Measurements from ENCODE around the gene NCKAP5.

The NCKAP5 gene

DNA sequence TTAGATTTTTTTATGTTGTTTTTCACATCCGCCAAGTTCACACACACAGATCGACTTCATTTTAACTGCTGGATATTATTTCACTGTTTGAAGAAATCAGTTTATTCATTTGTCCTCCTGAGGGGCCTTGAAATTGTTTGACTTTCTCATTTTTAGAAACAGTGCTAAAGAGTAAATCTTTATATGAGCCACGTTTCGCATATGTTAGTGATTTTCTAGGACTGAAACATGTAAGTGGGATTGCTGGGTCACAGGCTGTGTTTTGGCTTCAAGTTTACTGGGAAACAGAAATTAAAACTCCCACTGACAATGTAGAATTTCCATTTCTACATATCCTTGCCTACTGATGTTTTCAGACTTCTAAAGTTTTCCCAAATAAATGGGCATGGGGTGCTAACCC lies 363.8 kb downstream of the NCKAP5 start:
- no peak overlapping the region for H3K9ac ChIP-seq (ENCODE audit: insufficient read length, low read depth)
- no peak for DNase-seq (ENCODE audit: low read depth, low spot score)
- TF ChIP-seq ZNF274 (IDR thresholded peaks at IDR 0.05; ENCODE audit: low read depth, low read length) (no peak), YY1 (IDR thresholded peaks at IDR 0.05; ENCODE audit: insufficient read depth, insufficient read length) (no peak), SUZ12 (IDR thresholded peaks at IDR 0.05; ENCODE audit: extremely low read depth, insufficient read depth, insufficient read length) (no peak)
- peaks cover 16% of the 10 kb centered on the region for H3K9me3 ChIP-seq (ENCODE audit: insufficient read depth, low read length)
- no peaks in the 10 kb centered on the region for H3K27me3 ChIP-seq (ENCODE audit: insufficient read depth, insufficient read length)
- H3K4me3 ChIP-seq (ENCODE audit: insufficient read length, low read depth) = no peak overlapping the region
- H3K4me1 ChIP-seq (ENCODE audit: insufficient read depth, insufficient read length) = no peaks in the 10 kb centered on the region
- H3K36me3 ChIP-seq (ENCODE audit: insufficient read depth, insufficient read length, low read length) = no peaks in the 10 kb centered on the region

DNA sequence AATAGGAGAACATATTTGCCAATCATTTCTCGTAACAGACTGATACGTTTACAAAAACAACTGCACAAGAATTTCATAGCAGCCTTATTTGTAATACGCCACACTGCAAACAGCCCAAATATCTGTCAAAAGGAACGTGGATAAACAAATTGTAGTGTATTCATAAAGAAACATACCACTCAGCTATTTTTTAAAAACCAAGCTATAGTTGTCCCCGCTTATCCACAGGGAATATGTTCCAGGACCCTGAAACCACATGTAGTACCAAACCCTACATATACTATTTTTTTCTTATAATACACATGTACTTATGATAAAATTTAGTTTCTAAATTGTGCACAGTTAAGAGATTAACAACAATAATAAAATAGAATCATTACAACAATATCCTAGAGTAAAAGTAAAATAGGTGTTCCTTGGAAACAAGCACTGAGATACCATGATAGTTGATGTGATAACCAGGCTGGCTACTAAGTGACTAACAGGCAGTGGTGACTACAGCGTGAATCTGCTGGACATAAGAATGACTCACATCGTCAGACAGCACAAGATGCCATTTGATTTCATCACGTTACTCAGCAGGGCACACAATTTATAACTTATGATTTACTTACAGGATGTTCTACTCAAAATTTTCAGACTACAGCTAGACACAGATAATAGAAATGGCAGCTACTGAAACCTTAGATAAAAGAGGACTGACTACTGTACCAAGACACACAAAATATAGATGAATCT lies 367.4 kb downstream of the NCKAP5 start:
- H3K36me3 ChIP-seq (ENCODE audit: insufficient read depth, insufficient read length, low read length) = no peaks in the 10 kb centered on the region
- no peaks in the 10 kb centered on the region for H3K9me3 ChIP-seq (ENCODE audit: insufficient read depth, low read length)
- H3K9ac ChIP-seq (ENCODE audit: insufficient read length, low read depth) = no peak overlapping the region
- no peaks in the 10 kb centered on the region for H3K4me1 ChIP-seq (ENCODE audit: insufficient read depth, insufficient read length)
- no peaks in the 10 kb centered on the region for H3K27me3 ChIP-seq (ENCODE audit: insufficient read depth, insufficient read length)
- DNase-seq (ENCODE audit: low read depth, low spot score) = no peak
- TF ChIP-seq SUZ12 (IDR thresholded peaks at IDR 0.05; ENCODE audit: extremely low read depth, insufficient read depth, insufficient read length) = no peak
- TF ChIP-seq ZNF274 (IDR thresholded peaks at IDR 0.05; ENCODE audit: low read depth, low read length) = no peak
- no peak for TF ChIP-seq YY1 (IDR thresholded peaks at IDR 0.05; ENCODE audit: insufficient read depth, insufficient read length)
- no peak overlapping the region for H3K4me3 ChIP-seq (ENCODE audit: insufficient read length, low read depth)

DNA sequence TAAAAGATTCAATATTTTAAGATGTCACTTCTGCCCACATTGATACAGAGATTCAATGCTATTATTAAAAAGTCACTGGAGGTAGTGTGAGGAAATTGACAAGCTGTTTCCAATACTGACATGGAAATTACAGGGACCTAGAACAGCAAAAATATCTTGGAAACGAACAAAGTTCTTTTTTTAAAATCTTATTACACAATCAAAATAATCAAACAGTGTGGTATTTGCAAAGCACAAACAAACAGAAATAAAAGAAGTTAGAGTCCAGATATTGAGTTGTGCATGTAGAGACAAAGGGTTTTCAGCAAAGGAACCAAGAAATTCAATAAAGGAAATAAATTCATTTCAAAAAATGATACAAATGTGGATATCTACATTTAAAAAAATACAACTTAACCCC lies 369.6 kb downstream of the NCKAP5 start:
- no peaks in the 10 kb centered on the region for H3K36me3 ChIP-seq (ENCODE audit: insufficient read depth, insufficient read length, low read length)
- no peaks in the 10 kb centered on the region for H3K9me3 ChIP-seq (ENCODE audit: insufficient read depth, low read length)
- TF ChIP-seq ZNF274 (IDR thresholded peaks at IDR 0.05; ENCODE audit: low read depth, low read length) (no peak), SUZ12 (IDR thresholded peaks at IDR 0.05; ENCODE audit: extremely low read depth, insufficient read depth, insufficient read length) (no peak), YY1 (IDR thresholded peaks at IDR 0.05; ENCODE audit: insufficient read depth, insufficient read length) (no peak)
- H3K9ac ChIP-seq (ENCODE audit: insufficient read length, low read depth) = no peak overlapping the region
- H3K4me3 ChIP-seq (ENCODE audit: insufficient read length, low read depth) = no peak overlapping the region
- DNase-seq (ENCODE audit: low read depth, low spot score) = no peak
- H3K27me3 ChIP-seq (ENCODE audit: insufficient read depth, insufficient read length) = no peaks in the 10 kb centered on the region
- H3K4me1 ChIP-seq (ENCODE audit: insufficient read depth, insufficient read length) = no peaks in the 10 kb centered on the region

DNA sequence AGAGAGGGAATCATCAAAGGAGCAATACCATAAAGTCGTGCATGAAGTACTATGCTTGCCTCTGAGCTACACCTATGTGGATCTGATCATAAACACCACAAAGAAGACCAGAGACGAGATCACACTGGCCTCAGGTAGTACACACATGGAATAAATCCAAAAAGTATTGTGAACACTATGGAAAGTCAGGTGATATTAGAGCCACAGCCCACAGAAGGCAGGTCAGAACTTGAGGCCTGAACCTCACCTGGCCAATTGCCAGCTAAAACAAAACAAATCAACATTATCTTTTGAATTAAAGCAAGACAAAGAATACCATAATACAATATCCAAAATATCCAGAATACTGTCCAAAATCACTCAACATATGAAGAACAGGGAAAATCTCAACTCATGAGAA lies 371.1 kb downstream of the NCKAP5 start:
- Histone ChIP-seq H3K36me3 (ENCODE audit: insufficient read depth, insufficient read length, low read length) (no peaks in the 10 kb centered on the region), H3K9me3 (ENCODE audit: insufficient read depth, low read length) (no peaks in the 10 kb centered on the region), H3K27me3 (ENCODE audit: insufficient read depth, insufficient read length) (no peaks in the 10 kb centered on the region), H3K4me1 (ENCODE audit: insufficient read depth, insufficient read length) (no peaks in the 10 kb centered on the region), H3K4me3 (ENCODE audit: insufficient read length, low read depth) (no peak overlapping the region), H3K9ac (ENCODE audit: insufficient read length, low read depth) (no peak overlapping the region)
- TF ChIP-seq YY1 (IDR thresholded peaks at IDR 0.05; ENCODE audit: insufficient read depth, insufficient read length) (no peak), SUZ12 (IDR thresholded peaks at IDR 0.05; ENCODE audit: extremely low read depth, insufficient read depth, insufficient read length) (no peak), ZNF274 (IDR thresholded peaks at IDR 0.05; ENCODE audit: low read depth, low read length) (no peak)
- DNase-seq (ENCODE audit: low read depth, low spot score) = no peak

DNA sequence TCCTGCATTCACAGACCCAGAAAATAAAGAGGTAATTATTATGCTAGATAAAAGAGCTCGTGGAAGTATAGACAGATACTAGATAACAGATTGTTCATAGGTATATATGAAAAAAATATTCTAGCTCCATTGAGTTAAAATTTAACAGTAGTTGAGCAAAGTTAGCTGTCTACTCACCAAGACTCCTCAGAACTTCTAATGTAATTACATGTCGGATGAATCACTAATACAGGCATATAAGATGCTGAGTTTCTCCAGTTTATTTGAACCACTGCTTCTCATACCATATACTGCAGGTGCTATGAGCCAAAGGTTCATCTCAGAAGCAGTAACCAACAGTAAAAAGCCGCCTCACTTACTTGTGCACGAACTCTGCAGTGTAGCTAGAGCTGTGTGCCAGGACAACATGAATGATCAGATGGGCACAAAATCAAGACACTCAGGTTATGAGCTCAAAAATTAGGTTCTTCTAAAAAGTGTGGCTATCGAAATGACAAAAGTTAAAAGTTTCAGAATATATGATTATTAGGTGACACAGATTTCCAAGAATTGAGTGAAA lies 373.4 kb downstream of the NCKAP5 start:
- Histone ChIP-seq H3K36me3 (ENCODE audit: insufficient read depth, insufficient read length, low read length) (no peaks in the 10 kb centered on the region), H3K27me3 (ENCODE audit: insufficient read depth, insufficient read length) (no peaks in the 10 kb centered on the region), H3K9ac (ENCODE audit: insufficient read length, low read depth) (no peak overlapping the region), H3K4me3 (ENCODE audit: insufficient read length, low read depth) (no peak overlapping the region), H3K4me1 (ENCODE audit: insufficient read depth, insufficient read length) (no peaks in the 10 kb centered on the region), H3K9me3 (ENCODE audit: insufficient read depth, low read length) (no peaks in the 10 kb centered on the region)
- DNase-seq (ENCODE audit: low read depth, low spot score) = no peak
- TF ChIP-seq SUZ12 (IDR thresholded peaks at IDR 0.05; ENCODE audit: extremely low read depth, insufficient read depth, insufficient read length) (no peak), ZNF274 (IDR thresholded peaks at IDR 0.05; ENCODE audit: low read depth, low read length) (no peak), YY1 (IDR thresholded peaks at IDR 0.05; ENCODE audit: insufficient read depth, insufficient read length) (no peak)

DNA sequence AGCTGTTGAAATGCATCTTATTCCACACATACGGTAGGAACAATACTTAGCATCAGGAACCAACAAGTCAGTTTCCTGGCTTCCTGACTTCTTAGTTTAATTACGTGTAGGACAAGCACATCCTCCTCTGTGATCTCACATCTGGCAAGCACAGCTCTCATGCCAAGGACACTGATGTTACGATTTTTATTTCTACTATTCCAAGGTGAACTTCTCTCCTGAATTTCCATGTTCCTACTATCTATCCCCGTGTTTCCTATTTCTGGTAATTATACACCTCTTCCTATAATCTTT lies 374.0 kb downstream of the NCKAP5 start:
- no peak for TF ChIP-seq ZNF274 (IDR thresholded peaks at IDR 0.05; ENCODE audit: low read depth, low read length)
- no peak for DNase-seq (ENCODE audit: low read depth, low spot score)
- H3K4me3 ChIP-seq (ENCODE audit: insufficient read length, low read depth) = no peak overlapping the region
- no peak overlapping the region for H3K9ac ChIP-seq (ENCODE audit: insufficient read length, low read depth)
- no peaks in the 10 kb centered on the region for H3K9me3 ChIP-seq (ENCODE audit: insufficient read depth, low read length)
- H3K4me1 ChIP-seq (ENCODE audit: insufficient read depth, insufficient read length) = no peaks in the 10 kb centered on the region
- no peaks in the 10 kb centered on the region for H3K36me3 ChIP-seq (ENCODE audit: insufficient read depth, insufficient read length, low read length)
- H3K27me3 ChIP-seq (ENCODE audit: insufficient read depth, insufficient read length) = no peaks in the 10 kb centered on the region

DNA sequence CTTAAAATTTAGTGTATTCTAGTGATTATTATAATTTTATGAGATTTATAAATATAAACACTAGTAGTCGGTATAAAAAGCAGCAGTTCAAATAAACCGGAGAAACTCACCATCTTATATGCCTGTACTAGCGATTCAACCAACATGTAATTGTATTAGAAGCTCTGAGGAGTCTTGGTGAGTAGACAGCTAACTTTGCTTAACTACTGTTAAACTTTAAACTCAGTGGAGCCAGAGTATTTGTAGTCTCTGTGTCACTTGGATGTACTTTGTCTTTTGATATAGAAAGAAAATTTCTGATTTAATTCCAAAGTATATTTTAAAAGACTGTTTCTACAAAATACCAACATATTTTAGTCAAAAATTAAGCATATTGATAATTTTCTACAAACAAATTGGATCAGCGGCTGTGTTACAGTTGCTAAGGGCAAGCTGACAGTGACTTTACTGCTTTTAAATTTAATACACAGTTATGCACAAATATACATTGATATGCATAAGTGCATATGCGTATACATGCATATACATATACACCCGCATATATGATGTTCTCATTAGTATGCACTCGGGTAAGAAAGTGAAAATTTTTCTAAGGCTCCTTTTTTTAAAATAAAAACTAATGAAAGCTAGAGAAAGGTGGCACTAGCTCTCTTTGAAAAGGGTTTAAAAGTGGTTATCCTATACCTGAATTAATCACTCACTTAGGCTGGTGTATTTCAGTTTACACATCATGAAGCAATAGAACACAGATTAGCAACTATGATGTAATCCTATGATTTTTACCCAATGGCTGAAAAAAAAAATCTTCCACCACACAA lies 374.5 kb downstream of the NCKAP5 start:
- Histone ChIP-seq H3K27me3 (ENCODE audit: insufficient read depth, insufficient read length) (no peaks in the 10 kb centered on the region), H3K4me1 (ENCODE audit: insufficient read depth, insufficient read length) (no peaks in the 10 kb centered on the region), H3K9me3 (ENCODE audit: insufficient read depth, low read length) (no peaks in the 10 kb centered on the region), H3K36me3 (ENCODE audit: insufficient read depth, insufficient read length, low read length) (no peaks in the 10 kb centered on the region), H3K9ac (ENCODE audit: insufficient read length, low read depth) (no peak overlapping the region), H3K4me3 (ENCODE audit: insufficient read length, low read depth) (no peak overlapping the region)
- no peak for DNase-seq (ENCODE audit: low read depth, low spot score)
- TF ChIP-seq SUZ12 (IDR thresholded peaks at IDR 0.05; ENCODE audit: extremely low read depth, insufficient read depth, insufficient read length) (no peak), YY1 (IDR thresholded peaks at IDR 0.05; ENCODE audit: insufficient read depth, insufficient read length) (no peak), ZNF274 (IDR thresholded peaks at IDR 0.05; ENCODE audit: low read depth, low read length) (no peak)

All from NT2/D1 (cell line).